H7 (cell line): ENCODE data around the gene FGF12. TPM values are rescaled to one million over a fixed set of nuclear protein-coding genes. Genes with fewer than 3 reads are reported as not detected.

ENCODE experiments used
- DNase-seq: peaks from one replicate; pipeline ENCODE4 v3.0.0; 2012
- H3K27me3 ChIP-seq: 2 replicates; pipeline ENCODE4 v1.6.0; 2011; ENCODE audit warnings: mild to moderate bottlenecking, low read length; ENCODE audit not compliant: control insufficient read depth, insufficient read depth
- H3K36me3 ChIP-seq: replicated peaks from 2 replicates; pipeline ENCODE4 v1.5.1; 2011; ENCODE audit warnings: low read length; ENCODE audit not compliant: control insufficient read depth, insufficient read depth
- H3K4me3 ChIP-seq: 2 replicates; pipeline ENCODE4 v1.5.1; 2011; ENCODE audit warnings: low read depth, mild to moderate bottlenecking, control low read depth, low read length, moderate library complexity; ENCODE audit not compliant: insufficient read depth
- total RNA-seq: library from RNA; depleted of rRNA; stranded (reverse); fragments of >200 nt; shearing (Covaris generic); gene quantifications from 2 replicates; pipeline ENCODE4 v1.2.3, GENCODE V29; 2014

Gene FGF12
- total RNA-seq, 1 experiment from 2014 or later: 9.6 TPM

DNA sequence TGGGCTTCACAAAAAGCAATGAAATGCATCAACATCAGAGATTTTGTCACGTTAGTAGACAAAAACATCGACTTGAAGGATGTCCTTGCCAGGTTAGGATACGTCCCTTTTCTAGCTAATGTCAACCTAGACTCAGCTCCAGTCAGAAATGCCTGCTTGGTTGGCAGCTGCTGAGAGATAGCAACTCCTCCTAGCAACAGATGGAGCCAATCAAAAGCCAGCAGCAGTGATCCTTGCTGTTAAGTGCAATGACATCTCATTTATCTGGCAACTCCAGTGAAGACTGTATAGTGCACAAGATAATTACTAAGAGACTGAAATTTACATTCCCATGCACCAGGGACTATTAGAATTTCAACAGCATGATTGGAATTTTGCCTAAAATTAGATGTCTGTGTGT lies 424.1 kb downstream of the FGF12 start:
- peak; percentile 0 for DNase-seq

DNA sequence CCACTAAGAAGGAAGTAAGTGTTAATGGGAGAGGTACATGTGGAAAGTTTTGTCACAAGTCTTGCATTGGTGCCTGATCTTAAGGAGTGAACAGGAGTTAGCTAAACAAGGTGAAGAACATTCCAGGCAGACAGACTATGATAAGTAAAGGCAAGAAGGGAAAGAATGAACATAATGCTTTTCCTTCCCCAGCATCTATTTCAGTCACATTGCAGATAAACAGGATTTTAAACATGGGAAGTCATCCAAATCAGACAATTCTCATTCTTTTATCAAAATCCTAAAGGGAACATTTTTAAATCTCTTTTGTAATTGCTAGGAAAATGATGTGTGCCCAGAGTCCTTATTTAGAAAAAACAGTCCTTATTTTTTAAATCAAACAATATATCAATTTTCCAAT lies 424.6 kb downstream of the FGF12 start:
- Histone ChIP-seq H3K27me3 (no peaks in the 10 kb centered on the region), H3K36me3 (no peaks in the 10 kb centered on the region), H3K4me3 (no peak overlapping the region)
- DNase-seq: no peak

More for the DNA sequence above, 424.1 kb downstream of the FGF12 start:
- Histone ChIP-seq H3K27me3 (no peaks in the 10 kb centered on the region), H3K4me3 (no peak overlapping the region), H3K36me3 (no peaks in the 10 kb centered on the region)

DNA sequence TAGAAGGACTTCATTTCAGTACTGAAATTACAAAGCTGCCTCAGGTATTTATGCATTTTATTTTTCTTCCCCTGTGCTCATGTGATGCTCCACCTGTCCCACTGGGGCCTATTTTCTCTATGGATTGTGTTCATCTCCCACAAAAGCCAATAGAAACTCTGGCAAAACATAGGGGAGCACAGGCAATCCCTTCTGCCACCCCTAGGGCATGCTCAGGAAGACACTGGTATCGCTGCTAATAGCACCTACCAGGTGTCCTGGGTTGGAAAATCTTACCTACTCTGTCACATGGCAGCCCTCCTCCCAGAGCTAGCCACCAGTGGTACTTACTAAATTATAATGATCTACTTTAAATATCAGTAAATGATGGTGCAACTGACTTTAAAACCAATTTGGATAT lies 427.4 kb downstream of the FGF12 start:
- DNase-seq: no peak
- Histone ChIP-seq H3K27me3 (no peaks in the 10 kb centered on the region), H3K36me3 (no peaks in the 10 kb centered on the region), H3K4me3 (no peak overlapping the region)

DNA sequence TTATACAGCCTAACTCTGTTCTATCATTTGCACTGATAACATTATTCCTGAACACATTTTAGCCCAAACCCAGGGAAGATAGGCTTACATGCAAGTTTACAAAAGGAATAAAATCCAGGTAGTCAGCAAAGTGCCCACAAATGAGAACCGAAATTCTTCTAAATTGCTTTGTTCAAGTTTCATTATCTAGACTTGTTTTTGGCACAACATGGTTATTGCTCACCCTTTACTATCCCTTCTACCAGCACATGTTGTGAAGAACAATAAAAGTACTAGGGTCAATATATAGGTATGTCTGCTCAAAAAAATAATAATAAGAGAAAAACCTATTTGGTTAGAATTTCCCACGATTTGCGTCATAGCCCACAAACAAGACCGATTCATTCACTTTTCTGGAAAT lies 430.5 kb downstream of the FGF12 start:
- Histone ChIP-seq H3K36me3 (no peaks in the 10 kb centered on the region), H3K4me3 (no peak overlapping the region), H3K27me3 (no peaks in the 10 kb centered on the region)
- no peak for DNase-seq

DNA sequence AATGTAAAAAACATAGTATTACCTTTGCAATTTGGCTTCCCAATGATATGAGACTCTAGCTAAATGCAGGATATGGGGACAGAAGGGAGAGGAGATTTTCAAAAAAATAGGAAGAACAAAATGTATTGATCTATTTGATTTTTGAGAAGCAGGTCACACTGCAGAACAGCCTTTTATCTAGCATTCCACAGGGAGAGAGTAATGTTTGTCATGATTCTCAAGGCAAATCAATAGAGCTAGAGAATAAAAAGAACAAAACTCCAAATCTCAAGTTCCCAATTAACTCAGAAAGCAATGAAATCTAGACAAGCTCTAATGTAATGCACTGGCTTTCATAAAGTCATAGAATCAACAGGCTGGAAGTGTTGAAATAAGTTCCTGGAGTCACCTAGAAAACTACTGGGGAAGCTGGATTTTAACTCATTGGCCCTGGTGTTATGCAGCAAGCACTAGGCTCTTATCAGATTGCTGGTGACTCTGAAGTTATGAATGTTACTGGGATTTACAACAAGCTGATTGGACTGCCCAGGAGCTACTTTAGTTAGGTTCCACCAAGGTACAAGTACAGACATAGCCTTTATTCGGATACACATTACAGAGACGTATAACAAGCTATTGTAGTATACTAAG lies 442.8 kb downstream of the FGF12 start:
- no peak for DNase-seq
- Histone ChIP-seq H3K4me3 (no peak overlapping the region), H3K27me3 (no peaks in the 10 kb centered on the region), H3K36me3 (no peaks in the 10 kb centered on the region)

DNA sequence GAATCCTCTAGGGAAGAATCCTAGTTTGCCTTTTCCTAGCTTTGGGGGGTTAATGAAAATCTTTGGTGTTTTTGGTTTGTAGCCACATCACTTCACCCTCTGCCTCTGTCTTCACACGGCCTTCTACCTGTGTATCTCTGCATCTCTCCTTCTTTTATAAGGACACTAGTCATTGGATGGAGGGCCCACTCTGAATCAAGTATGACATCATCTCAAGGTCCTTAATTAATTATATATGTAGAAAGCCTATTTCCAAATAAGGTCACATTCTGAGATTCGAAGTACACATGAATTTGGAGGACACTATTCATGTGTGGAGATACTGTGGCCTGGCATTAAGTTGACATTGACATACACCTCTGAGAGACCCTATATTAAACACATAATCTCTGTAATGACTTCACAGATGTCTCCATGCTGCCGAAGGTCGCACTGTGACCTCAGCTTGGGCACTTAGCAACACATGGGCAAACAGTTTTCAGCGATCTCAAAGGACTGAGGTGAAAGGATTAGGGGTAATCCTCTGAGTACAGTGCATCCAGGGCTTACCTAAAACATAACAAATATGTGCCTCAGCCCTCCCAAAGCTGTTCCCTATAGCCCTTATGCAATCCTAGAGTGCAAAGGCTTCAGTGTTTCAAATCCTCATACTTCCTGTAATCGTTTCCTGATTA lies 446.0 kb downstream of the FGF12 start:
- Histone ChIP-seq H3K36me3 (no peaks in the 10 kb centered on the region), H3K27me3 (no peaks in the 10 kb centered on the region), H3K4me3 (no peak overlapping the region)
- DNase-seq: no peak

DNA sequence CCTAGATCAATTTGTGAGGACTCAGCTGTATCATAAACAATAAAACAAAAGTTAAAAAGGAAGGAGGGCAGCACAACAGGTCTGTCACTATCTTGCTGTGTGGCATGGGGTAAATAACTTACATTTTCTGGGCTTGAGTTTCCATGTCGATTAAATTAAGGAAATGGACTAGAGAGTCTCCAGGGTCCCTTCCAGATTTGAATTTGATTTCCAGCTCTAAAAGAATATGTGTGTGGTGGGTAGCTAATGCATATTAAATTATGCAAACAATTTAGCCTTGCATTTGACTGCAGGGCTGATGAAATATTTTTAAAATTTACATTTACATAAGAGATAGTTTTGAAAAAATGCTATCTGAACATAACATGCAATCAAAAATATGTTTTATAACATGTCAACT lies 447.7 kb downstream of the FGF12 start:
- Histone ChIP-seq H3K27me3 (no peaks in the 10 kb centered on the region), H3K36me3 (no peaks in the 10 kb centered on the region), H3K4me3 (no peak overlapping the region)
- no peak for DNase-seq

DNA sequence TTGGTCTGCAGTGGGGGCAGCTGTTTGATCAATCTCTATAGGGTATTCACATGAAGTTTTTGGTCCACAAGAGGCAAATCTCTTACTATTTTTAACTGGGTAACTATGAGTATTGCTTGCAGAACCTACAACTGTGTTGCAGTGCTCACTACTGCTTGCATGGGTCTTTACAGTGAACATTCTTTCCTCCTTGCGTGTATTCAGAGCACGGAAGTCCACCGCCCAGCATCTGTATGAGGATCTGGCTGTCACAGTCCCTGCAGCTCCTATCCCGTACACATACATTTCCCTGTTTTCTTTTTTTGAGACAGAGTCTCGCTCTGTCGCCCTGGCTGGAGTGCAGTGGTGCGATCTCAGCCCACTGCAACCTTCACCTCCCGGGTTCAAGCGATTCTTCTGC lies 449.9 kb downstream of the FGF12 start:
- no peak overlapping the region for H3K4me3 ChIP-seq
- no peaks in the 10 kb centered on the region for H3K27me3 ChIP-seq
- no peak for DNase-seq
- H3K36me3 ChIP-seq: no peaks in the 10 kb centered on the region

DNA sequence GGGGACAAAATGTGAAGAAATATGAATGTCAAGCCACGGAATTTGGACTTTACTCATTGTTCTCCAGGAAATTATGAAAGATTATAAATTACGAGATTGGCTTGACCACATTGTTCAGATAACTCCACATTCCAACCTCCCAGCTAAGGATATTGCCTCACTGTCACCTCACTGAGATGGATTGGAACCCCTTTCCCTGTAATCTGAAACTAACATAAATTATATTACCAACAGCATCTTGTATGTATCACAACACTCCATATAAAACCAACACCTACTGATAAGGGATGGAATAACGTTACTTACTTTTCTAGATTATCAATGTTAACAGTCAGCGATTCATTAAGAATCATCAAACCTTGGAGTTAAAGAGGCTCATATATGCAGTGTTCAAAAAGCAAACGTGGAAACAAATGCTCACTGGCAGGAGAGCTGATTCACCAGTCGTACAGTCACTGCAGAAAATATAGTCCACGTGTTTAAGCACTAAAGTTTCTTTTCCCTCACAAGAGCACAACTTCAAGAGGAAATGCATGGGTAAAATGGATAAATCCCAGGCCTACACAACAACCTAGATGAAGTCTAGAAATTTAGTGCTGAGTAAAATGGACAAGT lies 451.5 kb downstream of the FGF12 start:
- DNase-seq: no peak

DNA sequence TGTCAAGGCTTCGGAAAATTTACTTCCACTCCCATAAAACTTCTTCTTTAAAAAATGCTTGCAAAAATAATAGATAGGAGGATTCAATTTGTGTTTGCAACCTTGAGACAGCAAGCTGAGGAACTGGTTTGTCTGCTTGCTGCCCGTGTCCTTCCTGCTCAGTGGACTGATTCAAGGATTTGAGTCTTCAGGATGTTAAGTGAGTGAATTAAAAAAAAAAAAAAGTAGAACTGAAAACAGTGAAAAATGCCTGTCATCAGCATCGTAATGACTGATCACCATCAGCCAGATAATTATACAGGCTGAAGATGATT lies 453.7 kb downstream of the FGF12 start:
- DNase-seq: no peak
- H3K27me3 ChIP-seq: no peaks in the 10 kb centered on the region
- no peaks in the 10 kb centered on the region for H3K36me3 ChIP-seq
- H3K4me3 ChIP-seq: no peak overlapping the region

More for the DNA sequence above, 451.5 kb downstream of the FGF12 start:
- Histone ChIP-seq H3K36me3 (no peaks in the 10 kb centered on the region), H3K4me3 (no peak overlapping the region), H3K27me3 (no peaks in the 10 kb centered on the region)

DNA sequence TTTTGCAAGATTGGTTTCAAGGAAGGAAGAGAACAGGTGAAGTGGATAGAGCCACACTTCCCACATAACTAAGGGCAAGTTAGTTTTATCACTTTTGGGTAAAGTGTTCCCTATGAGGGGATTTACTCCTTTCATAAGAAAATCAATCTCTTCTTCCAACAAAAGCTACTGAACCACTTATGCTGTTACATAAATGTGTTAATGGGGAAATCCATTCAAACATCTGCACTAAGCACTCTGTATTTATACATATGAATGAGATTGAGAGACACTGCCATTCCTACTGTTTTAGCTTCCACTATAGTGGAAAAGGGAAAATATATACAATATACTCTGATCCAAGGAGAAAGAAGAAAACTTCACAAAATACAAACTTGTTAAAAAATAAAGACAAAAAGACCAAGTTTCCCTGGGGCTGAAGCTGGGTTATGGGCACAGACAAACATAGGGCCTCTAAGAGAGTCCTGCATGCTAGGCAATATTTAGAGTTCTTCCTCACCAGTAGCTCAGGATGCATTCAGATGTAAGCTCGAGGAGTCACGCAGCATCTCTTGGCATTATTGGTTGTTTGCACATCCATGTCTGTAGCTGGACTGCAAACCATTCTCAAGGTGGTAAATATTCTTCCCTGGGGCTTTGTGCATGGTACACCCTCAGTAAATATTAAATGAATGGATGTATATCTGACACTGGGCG lies 454.2 kb downstream of the FGF12 start:
- no peak for DNase-seq
- Histone ChIP-seq H3K4me3 (no peak overlapping the region), H3K36me3 (no peaks in the 10 kb centered on the region), H3K27me3 (no peaks in the 10 kb centered on the region)

DNA sequence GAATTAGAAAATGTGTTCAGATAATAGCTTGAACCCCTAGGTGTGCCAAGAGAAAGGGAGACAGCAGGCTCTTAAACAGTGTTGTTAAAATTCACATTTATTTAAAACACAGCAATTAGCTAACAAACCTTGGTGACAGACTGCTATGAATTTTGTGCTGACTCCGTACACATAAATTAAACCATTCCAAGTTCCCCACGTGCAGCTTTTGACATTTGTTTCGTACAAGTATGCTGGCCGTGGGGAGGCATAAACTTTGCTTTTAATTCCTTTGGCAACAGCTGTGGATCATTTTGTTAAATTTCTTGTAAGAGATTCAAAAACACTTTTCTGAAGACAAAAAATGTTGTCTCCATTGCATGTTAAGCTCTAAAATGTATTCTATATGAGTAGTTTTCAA lies 465.3 kb downstream of the FGF12 start:
- Histone ChIP-seq H3K4me3 (no peak overlapping the region), H3K27me3 (no peaks in the 10 kb centered on the region), H3K36me3 (no peaks in the 10 kb centered on the region)
- DNase-seq: no peak

DNA sequence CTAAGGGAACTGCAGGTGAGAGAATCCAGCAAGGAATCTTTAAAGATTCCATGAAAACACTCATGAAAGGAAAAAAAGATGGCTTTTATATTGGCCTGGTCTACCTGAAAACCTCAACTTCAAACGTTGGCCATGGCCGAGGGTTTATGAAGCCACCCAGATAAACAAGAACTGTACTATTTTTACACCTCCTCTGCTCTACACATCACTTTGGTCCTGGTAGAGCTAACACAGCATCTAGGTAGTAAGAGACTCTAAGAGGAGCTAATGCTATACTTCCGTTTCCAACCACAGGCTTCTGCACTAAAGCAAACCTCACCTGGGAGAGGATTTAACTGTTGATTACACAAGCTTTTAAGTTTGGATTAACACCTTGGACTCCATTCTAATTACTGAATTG lies 466.2 kb downstream of the FGF12 start:
- no peak for DNase-seq
- H3K4me3 ChIP-seq: no peak overlapping the region
- no peaks in the 10 kb centered on the region for H3K36me3 ChIP-seq
- no peaks in the 10 kb centered on the region for H3K27me3 ChIP-seq

DNA sequence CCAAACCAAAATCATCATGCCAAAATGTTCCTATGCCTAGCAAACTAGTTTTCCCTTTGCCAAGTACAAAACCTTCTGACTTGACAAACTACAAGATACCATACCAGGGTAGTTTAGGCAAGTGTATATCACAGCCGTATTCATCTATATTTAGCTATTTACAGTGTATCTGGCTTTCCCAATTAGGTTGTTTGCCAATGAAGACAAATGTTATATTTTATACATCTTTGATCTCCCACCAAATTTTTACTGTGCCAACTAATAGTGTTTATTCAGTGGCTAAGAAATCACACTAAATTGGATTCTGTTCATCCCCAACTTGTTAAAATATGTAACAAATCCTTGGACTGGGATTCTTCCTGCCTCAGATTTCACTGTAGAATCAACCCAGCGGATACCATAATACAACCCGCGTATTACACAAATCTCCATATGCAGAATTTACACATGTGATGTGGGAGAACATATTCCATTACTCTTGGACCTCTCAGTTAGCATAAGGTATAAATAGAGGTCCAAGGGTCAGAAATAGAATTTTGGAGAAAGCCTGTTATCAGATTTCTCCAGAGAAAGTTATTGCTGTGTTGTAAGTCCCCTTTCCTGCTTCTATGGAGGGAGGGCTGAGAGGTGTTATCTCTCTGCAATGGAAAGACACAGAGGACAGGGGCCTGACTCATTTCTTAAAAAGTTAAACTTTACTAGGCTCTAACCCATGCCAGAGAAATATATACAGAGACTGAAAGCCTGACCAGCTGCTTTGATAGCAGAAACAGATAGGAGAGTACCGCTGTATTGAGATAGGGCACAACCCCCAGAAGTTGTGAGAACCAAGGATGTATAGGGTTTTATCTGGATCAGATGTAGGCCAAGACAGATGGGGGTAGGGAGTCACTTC lies 467.0 kb downstream of the FGF12 start:
- no peak for DNase-seq
- no peak overlapping the region for H3K4me3 ChIP-seq
- H3K27me3 ChIP-seq: no peaks in the 10 kb centered on the region
- no peaks in the 10 kb centered on the region for H3K36me3 ChIP-seq
